Astrocyte (in vitro differentiated cells and primary cell): ENCODE measurements around the gene DRC7. TPM values are rescaled to one million over a fixed set of nuclear protein-coding genes. Genes with fewer than 3 reads are reported as not detected.

Experiments used
- DNase-seq: peaks from one replicate; pipeline ENCODE4 v3.0.0-alpha.2; 2010; ENCODE audit warnings: low read depth
- FAIRE-seq: peaks from 2 replicates; lab custom pipeline; 2011; peaks lifted over from hg19 to GRCh38; lab: Jason Lieb, UNC
- H2AFZ ChIP-seq: 2 replicates; pipeline ENCODE4 v1.6.0; 2012; ENCODE audit warnings: low read depth, low read length, inconsistent platforms
- H3K27ac ChIP-seq: 2 replicates; pipeline ENCODE4 v1.5.1; 2011; ENCODE audit warnings: low read depth, low read length, inconsistent platforms
- H3K27me3 ChIP-seq: 2 replicates; pipeline ENCODE4 v1.6.0; 2011; ENCODE audit warnings: low read length, inconsistent platforms; ENCODE audit not compliant: insufficient read depth
- H3K36me3 ChIP-seq: 2 replicates; pipeline ENCODE4 v1.5.1; 2011; ENCODE audit warnings: low read length, inconsistent platforms; ENCODE audit not compliant: insufficient read depth
- H3K4me1 ChIP-seq: 2 replicates; pipeline ENCODE4 v1.5.1; 2011; ENCODE audit warnings: low read length, inconsistent platforms; ENCODE audit not compliant: insufficient read depth
- H3K4me2 ChIP-seq: 2 replicates; pipeline ENCODE4 v1.6.0; 2012; ENCODE audit warnings: low read length, inconsistent platforms
- H3K4me3 ChIP-seq: 2 replicates; pipeline ENCODE4 v1.5.1; 2011; ENCODE audit warnings: low read depth, mild to moderate bottlenecking, low read length, inconsistent platforms; ENCODE audit not compliant: insufficient read depth
- H3K79me2 ChIP-seq: 2 replicates; pipeline ENCODE4 v1.6.0; 2012; ENCODE audit warnings: mild to moderate bottlenecking, low read length, inconsistent platforms; ENCODE audit not compliant: insufficient read depth
- H3K9ac ChIP-seq: 2 replicates; pipeline ENCODE4 v1.6.0; 2012; ENCODE audit warnings: mild to moderate bottlenecking, low read length, inconsistent platforms
- H3K9me3 ChIP-seq: 2 replicates; pipeline ENCODE4 v1.5.1; 2012; ENCODE audit warnings: low read depth, mild to moderate bottlenecking, low read length, inconsistent platforms; ENCODE audit not compliant: insufficient read depth
- H4K20me1 ChIP-seq: 2 replicates; pipeline ENCODE4 v1.6.0; 2012; ENCODE audit warnings: low read length, inconsistent platforms; ENCODE audit not compliant: insufficient read depth
- H3K27ac Mint-ChIP-seq: one replicate; pipeline ENCODE4 v1.8.0; 2021; ENCODE audit warnings: mild to moderate bottlenecking, mixed read lengths; ENCODE audit not compliant: unreplicated experiment
- H3K27me3 Mint-ChIP-seq: one replicate; pipeline ENCODE4 v1.8.0; 2021; ENCODE audit warnings: low read depth, mixed read lengths; ENCODE audit not compliant: unreplicated experiment
- H3K36me3 Mint-ChIP-seq: one replicate; pipeline ENCODE4 v1.8.0; 2021; ENCODE audit warnings: low read depth, mixed read lengths; ENCODE audit not compliant: unreplicated experiment
- H3K4me1 Mint-ChIP-seq: one replicate; pipeline ENCODE4 v1.8.0; 2021; ENCODE audit warnings: low read depth, mixed read lengths; ENCODE audit not compliant: unreplicated experiment
- H3K4me3 Mint-ChIP-seq: one replicate; pipeline ENCODE4 v1.8.0; 2021; ENCODE audit warnings: mild to moderate bottlenecking, moderate library complexity, mixed read lengths; ENCODE audit not compliant: unreplicated experiment
- H3K9me3 Mint-ChIP-seq: one replicate; pipeline ENCODE4 v1.8.0; 2021; ENCODE audit warnings: mild to moderate bottlenecking, mixed read lengths; ENCODE audit not compliant: unreplicated experiment
- EZH2 ChIP-seq: IDR thresholded peaks from 2 replicates; pipeline ENCODE4 v1.6.1; 2012; ENCODE audit warnings: mild to moderate bottlenecking, low read length, inconsistent platforms; ENCODE audit not compliant: insufficient read depth
- total RNA-seq: library from RNA; stranded (reverse); gene quantifications from 2 replicates; pipeline ENCODE4 v1.2.1, GENCODE V29; 2021
- TF ChIP-seq, protein P1 (sequence below): IDR thresholded peaks from 2 replicates; pipeline ENCODE4 v1.5.1; 2011; ENCODE audit warnings: low read depth, mild to moderate bottlenecking, inconsistent platforms, low read length, moderate library complexity; ENCODE audit not compliant: insufficient read depth

Gene DRC7
- total RNA-seq, 1 donor from 2014 or later, result not detected

DNA sequence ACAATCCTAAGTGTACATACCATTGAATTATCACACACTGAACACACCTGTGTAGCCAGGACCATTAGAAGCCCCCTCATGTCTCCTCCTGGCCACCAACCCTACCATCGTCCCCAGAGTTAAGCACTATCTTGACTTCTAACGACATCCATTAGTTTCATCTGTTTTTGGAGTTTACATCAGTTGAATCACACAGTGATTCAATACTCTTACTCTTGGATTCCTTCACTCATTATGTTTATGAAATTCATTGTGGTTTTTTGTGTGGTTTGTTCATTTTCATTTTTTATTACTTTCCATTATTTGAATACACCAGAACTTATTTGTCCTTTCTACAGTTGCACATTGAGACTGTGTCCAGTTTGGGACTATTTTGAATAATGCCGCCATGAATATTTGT, 13.6 kb downstream of the DRC7 start:
- Mint-ChIP-seq H3K36me3 (no peaks in the 10 kb centered on the region), H3K4me3 (no peak overlapping the region), H3K27me3 (peaks cover 31% of the 10 kb centered on the region), H3K9me3 (no peaks in the 10 kb centered on the region), H3K4me1 (no peaks in the 10 kb centered on the region), H3K27ac (no peak overlapping the region)
- no peak for DNase-seq
- Histone ChIP-seq H3K4me1 (no peaks in the 10 kb centered on the region), H3K4me2 (no peak overlapping the region), H3K27me3 (peaks cover 22% of the 10 kb centered on the region), H3K36me3 (no peaks in the 10 kb centered on the region), H3K27ac (no peak overlapping the region), H3K79me2 (no peaks in the 10 kb centered on the region), H2AFZ (no peak overlapping the region), H3K4me3 (no peak overlapping the region), H4K20me1 (no peaks in the 10 kb centered on the region), H3K9me3 (peaks cover 9% of the 10 kb centered on the region), H3K9ac (no peak overlapping the region)
- no peak for FAIRE-seq
- no peak for TF ChIP-seq EZH2
- TF ChIP-seq, protein P1, sequence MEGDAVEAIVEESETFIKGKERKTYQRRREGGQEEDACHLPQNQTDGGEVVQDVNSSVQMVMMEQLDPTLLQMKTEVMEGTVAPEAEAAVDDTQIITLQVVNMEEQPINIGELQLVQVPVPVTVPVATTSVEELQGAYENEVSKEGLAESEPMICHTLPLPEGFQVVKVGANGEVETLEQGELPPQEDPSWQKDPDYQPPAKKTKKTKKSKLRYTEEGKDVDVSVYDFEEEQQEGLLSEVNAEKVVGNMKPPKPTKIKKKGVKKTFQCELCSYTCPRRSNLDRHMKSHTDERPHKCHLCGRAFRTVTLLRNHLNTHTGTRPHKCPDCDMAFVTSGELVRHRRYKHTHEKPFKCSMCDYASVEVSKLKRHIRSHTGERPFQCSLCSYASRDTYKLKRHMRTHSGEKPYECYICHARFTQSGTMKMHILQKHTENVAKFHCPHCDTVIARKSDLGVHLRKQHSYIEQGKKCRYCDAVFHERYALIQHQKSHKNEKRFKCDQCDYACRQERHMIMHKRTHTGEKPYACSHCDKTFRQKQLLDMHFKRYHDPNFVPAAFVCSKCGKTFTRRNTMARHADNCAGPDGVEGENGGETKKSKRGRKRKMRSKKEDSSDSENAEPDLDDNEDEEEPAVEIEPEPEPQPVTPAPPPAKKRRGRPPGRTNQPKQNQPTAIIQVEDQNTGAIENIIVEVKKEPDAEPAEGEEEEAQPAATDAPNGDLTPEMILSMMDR, result no peak

GRCh38 chr16:57709663-57710062, 15.1 kb downstream of the DRC7 start:
- H3K27ac Mint-ChIP-seq, result no peak overlapping the region
- Histone ChIP-seq H3K36me3 (no peaks in the 10 kb centered on the region), H3K4me2 (no peak overlapping the region), H3K4me1 (no peaks in the 10 kb centered on the region), H3K27me3 (peaks cover 28% of the 10 kb centered on the region), H3K4me3 (no peak overlapping the region), H4K20me1 (no peaks in the 10 kb centered on the region), H3K79me2 (no peaks in the 10 kb centered on the region), H2AFZ (no peak overlapping the region), H3K9ac (no peak overlapping the region), H3K9me3 (peaks cover 9% of the 10 kb centered on the region), H3K27ac (no peak overlapping the region)
- H3K36me3 Mint-ChIP-seq, result no peaks in the 10 kb centered on the region
- no peak overlapping the region for H3K4me3 Mint-ChIP-seq
- no peak for TF ChIP-seq EZH2
- TF ChIP-seq, protein P1, result no peak
- peaks cover 30% of the 10 kb centered on the region for H3K27me3 Mint-ChIP-seq
- no peak for FAIRE-seq
- H3K4me1 Mint-ChIP-seq, result no peaks in the 10 kb centered on the region
- no peak for DNase-seq
- H3K9me3 Mint-ChIP-seq, result no peaks in the 10 kb centered on the region

DNA sequence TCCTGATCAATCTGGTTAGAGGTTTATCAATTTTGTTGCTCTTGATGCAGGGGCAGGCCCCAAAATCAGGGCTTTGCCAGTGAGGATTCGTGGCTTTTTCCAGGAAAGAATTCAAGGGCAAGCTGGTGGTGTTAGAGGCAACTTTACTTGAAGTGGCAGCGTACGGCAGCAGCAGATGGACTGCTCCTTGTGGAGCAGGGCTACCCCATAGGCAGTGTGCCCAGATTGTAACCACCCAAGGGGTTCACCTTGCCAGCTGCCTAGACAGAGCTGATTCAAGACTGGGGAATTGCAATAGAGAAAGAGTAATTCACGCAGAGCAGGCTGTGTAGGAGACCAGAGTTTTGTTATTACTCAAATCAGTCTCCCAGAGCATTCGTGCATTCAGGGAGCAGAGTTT, 16.7 kb downstream of the DRC7 start:
- H3K27me3 Mint-ChIP-seq, result peaks cover 44% of the 10 kb centered on the region
- no peaks in the 10 kb centered on the region for H4K20me1 ChIP-seq
- H3K4me3 Mint-ChIP-seq, result no peak overlapping the region
- H3K9me3 Mint-ChIP-seq, result no peaks in the 10 kb centered on the region
- no peaks in the 10 kb centered on the region for H3K4me1 ChIP-seq
- H3K4me2 ChIP-seq, result no peak overlapping the region
- H3K4me3 ChIP-seq, result no peak overlapping the region
- H2AFZ ChIP-seq, result no peak overlapping the region
- H3K27ac Mint-ChIP-seq, result no peak overlapping the region
- TF ChIP-seq, protein P1, result no peak
- TF ChIP-seq EZH2, result no peak
- H3K79me2 ChIP-seq, result no peaks in the 10 kb centered on the region
- DNase-seq, result no peak
- no peak overlapping the region for H3K9ac ChIP-seq
- no peaks in the 10 kb centered on the region for H3K9me3 ChIP-seq
- H3K27ac ChIP-seq, result no peak overlapping the region
- H3K36me3 Mint-ChIP-seq, result no peaks in the 10 kb centered on the region
- no peak for FAIRE-seq
- H3K36me3 ChIP-seq, result no peaks in the 10 kb centered on the region
- no peaks in the 10 kb centered on the region for H3K4me1 Mint-ChIP-seq
- peaks cover 32% of the 10 kb centered on the region for H3K27me3 ChIP-seq
